GF-D8 (cell line): Measurements from ENCODE around the gene MAN2B1.
A peak's percentile ranks its signal among the peaks of the same experiment; 100 is the strongest.
"Not testable (repeated sequence)": the region's sequence is repeated elsewhere in the genome, so short reads cannot be mapped to it uniquely, and the experiment has no call there.

Source experiments
- DNase-seq: peaks from one replicate; lab custom pipeline; 2025; lab: John Stamatoyannopoulos, UW

The MAN2B1 gene

DNA sequence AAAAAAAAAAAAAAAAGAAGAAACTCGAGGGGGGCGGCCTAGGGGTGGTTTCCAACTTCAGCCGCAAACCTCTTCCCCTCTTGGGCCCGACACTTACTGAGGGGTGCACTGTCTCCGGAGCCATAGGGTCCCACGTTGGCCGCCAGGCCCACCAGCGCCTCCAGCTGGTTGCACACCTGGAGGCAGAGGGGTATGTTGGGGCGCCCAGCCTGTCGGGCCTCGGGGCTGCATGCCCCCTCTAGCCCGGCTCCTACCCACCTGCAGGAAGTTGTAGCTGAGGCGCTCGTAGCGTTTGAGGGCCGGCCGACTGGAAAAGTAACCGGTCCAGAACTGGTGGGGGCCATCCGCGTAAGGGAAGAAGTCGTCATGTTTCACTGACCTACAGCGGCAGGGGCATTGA is 8.6 kb downstream of the MAN2B1 start:
- no peak for DNase-seq

DNA sequence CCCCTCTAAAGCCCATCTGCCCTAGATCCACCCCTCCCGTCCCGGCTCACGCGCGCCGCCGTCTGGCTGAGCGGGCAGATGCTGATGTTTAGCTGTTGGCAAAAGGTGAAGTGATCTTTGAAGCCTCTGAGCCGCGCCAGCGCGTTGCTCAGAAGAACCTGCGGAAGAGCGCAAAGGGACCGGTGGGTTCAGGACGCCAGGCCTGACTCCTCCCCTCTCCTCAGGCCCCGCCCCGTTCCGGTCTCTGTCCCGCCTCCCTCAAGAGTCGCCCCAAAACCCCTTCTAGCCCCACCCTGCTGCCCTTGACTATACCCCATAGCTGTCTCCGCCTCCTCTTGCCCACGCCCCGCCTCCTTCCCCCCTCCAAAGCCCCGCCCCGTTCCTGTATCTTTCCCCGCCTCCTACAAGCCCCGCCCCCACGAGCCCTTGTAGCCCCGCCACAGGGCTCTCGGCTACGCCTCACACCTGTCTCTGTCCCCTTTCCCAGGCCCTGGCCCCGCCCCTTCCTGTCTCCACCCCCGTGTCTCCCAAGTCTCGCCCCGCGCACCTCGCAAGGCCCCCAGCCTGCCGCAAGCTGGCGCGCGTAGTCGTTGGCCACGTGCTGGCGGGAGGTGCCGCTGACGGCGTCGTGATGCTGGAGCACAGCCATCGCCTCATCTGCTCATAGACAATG is 9.5 kb downstream of the MAN2B1 start:
- DNase-seq, result no peak

DNA sequence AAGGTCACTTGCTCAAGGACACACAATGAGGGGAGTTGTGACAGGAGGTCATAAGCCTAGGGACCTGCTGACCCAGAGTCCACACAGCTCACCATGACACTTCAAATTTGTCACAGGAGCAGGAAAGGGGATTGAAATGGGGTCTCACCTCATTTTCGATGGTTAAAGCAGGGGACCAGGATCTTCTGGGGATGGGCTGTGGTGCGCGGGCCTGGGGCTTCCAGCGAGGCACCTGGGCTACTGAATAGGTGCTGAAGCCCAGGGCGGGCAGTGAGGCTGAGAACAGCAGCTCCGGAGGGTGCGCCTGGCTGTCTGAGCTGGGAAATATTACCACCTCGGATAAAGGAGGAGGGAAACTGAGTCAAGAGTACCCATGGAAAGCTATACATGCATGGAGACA is 11.0 kb downstream of the MAN2B1 start:
- no peak for DNase-seq

DNA sequence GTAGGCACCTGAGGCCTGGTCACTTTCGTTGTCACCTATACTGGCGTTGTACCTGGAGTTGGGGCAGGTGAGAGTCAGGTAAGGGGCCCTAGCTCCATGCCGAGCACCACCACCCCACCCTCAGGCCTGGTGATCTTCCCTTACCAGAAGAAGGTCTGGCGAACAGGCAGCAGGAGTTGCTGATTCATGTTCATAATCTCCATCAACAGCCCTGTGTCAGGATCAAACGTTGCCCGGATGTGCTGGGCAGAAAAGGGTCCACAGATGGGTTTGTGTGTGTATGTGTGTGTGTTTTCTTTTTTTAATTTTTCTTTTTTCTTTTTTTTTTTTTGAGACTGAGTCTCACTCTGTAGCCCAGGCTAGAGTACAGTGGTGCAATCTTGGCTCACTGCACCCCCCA is 14.3 kb downstream of the MAN2B1 start:
- DNase-seq, result no peak

DNA sequence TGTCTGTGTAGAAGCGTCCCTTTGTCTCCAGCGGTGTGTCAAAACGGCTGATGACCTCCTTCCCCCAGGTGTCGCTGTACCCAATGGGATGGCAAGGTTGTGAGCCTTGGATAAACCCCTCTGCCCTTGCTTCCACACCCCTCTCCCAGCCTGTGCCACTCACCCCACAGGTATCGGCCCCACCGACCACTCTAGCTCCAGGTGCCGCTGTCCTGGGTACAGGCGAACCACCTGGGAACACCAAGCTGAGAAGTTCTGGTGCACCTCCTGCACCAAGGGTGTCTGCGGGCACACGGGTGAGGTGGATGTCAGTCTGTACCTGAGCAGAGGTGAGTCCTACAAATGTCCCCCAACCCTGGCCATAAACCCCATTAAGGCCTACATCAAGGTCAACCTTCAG is 16.6 kb downstream of the MAN2B1 start:
- no peak for DNase-seq

DNA sequence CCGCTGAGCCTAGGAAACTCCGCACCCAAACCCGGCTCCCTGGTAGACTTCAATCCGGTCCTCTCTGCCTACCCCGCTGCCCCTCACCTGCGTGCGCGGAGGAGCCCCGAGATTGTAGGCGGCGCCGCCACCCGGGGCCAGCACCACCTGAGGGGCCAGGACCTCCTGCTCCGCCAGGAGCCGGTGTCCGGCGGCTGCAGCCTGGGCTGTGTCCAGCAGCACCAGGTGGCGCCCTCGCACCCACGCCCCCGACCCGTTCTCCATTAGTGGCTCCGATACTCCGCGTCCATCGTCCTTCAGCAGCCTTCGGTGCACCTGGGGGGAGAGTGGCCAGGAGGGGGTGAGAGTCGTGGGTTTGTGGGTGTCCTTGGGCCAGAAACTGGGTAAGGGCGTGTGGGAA is 18.5 kb downstream of the MAN2B1 start:
- DNase-seq, result no peak

DNA sequence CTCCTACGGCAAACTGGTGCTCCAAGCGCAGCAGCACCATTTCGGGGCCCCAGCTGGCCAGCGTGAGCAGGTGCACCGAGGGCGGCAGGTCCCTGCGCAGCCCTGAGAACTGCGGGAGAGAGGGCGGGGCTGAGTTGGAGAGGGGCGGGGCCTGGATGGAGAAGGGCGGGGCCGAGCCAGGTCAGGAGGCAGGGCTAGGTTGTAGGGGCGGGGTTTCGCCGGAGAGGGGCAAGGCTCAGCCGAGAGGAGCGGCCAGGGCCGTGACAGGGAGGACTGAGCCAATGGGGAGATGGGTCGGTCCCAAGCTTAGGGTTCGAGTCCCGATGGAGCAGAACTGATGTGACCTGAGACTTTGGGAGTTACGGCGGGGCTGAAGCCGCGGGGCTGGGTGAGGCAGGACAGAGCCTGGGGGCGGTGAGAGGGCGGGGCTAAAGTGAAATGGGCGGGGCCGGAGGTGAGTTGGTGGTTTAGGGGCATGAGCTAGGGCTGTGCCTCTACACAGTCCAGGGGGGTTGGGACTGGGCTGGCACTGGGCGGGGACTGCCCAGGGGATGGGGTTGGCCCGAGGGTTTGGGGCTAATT is 19.0 kb downstream of the MAN2B1 start:
- DNase-seq, result no peak

DNA sequence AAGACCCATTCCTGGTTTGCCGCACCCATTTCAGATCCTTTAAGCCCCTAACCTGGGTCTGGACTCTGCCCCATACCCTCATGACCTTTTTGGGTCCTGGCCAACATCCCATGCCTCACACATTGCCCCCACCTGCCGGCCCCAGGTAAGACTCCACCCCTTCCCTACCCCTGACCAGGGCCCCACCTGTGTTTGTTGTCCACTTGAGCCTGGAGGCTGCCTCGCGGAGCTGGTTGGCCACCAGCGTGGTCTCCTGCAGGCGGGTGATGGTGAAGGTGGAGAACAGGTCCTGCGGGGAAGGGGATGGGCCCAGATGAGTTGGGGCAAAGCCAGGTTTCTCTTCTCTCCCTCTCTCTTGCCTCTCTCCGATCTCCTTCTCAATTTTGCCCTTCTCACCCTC is 19.5 kb downstream of the MAN2B1 start:
- DNase-seq, result no peak

DNA sequence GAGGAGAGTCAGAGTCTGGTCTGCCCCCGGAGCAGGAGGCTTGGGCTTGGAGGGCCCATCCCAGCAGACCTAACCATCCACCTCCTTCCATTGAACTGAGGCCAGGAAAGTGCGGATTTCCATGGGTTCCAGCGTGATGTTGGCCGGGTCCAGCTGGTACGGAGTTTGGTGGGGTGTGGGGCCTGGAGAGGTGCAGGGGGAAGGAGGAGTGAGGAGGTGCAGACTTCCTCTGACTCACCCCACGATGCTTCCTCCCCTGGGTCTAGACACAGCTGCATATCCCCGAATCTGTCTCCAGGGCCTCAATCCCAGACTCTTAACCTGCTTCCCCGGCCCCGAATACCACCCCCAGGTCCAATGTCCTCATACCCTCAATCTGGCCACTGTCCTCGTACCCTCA is 20.0 kb downstream of the MAN2B1 start:
- DNase-seq, result no peak

DNA sequence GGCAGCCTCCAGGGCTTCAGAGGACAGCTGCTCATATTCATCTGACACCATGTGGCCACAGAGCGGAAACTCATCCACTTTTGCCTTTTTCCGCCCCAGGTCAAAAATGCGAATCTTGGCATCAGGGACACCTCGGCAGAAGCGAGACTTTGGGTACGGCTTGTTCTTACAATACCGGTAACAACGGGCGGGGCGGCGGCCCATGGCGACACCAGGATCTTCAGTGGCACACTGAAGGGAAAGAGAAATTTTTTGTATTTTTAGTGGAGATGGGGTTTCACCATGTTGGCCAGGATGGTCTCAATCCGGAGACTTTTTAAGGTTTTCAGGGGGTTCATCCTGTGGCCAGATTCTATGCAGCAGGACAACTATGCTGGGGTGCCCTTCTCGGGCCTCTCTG is 22.8 kb downstream of the MAN2B1 start:
- not testable (repeated sequence) for DNase-seq

DNA sequence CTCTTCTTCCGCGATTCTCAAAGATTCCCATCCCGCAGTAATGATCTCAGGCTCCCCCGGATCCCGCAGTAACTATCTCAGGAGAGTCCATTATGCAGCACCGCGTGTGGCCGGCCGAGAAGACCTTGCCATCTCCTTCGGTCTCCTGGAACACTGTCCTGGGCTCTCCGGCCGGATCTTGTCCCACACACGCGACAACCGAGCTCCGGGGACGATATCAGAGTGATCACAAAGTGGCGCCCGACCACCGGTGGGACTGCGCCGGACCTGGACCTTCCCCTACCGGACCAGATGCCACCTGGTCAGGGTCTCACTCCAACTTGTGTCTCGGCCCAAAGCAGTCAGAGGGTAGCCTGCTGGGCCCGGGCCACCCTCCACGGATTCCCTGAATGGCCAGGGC is 24.0 kb downstream of the MAN2B1 start:
- no peak for DNase-seq

DNA sequence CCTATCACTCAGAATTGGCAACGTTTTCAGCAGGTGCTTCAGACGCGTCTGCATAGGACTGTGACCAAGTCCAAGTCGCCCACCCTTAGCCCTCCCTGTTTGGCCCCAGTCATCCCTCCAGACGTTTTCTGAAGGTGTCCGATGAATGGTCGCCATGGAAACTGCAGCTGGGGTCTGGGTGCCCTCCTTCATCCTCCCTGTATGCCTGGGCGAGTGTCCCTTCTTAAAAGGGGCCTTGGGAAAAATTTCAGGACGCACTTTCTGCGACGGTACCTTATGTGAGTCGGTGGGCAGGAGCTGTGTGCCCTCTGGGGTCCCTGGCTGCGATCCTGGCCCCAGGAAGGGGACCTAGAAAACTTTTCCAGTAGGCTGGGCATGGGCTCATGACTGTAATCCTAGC is 25.1 kb downstream of the MAN2B1 start:
- no peak for DNase-seq

DNA sequence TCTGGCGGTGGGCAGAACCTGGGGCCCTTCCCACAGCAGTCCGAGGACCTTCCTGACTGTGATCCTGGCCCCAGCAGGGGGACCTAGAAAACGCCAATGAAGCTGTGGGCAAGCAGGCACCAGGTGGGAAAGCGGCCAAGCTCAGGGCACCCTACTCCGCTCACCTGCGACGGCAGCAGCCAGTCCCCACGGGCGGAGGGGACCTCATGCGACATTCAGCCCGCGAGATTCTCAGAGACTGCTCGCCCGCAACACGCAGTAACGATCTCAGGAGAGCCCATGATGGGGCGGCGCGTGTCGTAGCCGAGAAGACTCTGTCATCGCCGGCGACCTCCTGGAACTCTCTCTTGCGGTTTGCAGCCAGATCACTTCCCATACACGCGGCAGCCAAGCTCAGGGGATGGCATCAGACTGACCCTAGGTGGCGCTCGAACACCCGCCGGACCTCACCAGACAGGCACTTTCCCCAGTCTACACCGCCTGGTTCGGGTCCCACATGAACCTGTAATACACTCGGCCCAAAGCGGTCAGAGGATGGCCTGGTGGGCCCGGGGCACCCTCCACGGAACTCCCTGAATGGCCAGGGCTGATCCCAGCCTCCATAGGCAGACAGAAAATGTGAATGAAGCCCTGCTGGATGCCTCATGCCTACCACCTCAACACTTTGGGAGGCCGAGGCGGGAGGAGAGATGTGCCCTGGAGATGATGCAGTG is 26.5 kb downstream of the MAN2B1 start:
- peak; percentile 39 for DNase-seq

DNA sequence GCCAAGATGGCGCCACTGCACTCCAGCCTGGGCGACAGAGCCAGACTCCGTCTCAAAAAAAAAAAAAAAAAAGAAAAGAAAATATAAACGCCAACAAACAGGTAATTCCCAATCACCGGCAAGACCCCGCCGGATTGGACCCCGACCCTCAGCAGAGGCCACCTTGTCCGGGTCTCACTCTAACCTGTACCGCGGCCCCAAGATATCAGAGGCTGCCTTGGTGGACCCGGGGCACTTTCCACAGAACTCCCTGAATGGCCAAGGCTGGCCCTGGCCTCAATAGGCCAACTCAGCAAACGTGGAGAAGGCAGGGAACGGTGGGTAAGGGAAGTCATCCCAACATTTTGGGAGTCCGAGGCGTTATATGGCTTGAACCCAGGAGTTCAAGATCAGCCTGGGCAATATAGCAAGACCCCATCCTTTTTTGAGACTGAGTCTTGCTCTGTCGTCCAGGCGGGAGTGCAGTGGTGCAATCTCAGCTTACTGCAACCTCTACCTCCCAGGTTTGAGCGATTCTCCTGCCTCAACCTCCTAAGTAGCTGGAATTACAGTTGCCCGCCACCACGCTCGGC is 27.8 kb downstream of the MAN2B1 start:
- no peak for DNase-seq

DNA sequence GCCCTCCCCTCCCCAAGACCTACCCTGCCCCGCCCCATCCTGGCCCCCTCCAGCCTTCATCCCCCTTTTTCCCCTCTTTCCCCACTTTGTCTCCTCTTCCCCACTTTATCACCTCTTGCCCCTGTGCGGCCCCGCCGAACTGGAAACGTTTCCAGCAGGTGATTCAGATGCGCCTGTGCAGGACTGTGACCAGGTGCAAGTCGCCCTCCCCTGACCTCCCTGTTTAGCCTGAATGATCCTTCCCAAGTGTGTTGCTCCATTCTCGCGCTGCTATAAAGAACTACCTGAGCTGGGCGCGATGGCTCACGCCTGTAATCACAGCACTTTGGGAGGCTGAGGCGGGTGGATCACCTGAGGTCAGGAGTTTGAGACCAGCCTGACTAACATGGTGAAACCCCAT is 29.9 kb downstream of the MAN2B1 start:
- DNase-seq, result no peak

DNA sequence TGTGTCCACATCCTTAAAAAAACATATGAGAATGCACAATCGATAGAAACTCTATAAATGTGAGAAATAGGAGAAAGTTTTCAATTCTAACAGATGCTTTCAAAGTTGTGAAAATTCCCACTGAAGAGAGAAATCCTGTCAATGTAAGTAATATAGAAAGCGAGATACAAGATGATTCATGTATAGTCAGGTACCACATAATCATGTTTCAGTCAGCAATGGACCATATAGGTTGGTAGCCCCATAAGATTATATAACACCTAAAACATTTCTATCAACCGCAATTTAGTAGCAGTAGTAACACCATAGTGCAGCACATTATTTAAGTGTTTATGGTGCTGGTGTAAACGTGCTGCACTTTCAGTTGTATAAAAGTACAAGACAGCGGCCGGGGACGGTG is 37.3 kb downstream of the MAN2B1 start:
- no peak for DNase-seq

DNA sequence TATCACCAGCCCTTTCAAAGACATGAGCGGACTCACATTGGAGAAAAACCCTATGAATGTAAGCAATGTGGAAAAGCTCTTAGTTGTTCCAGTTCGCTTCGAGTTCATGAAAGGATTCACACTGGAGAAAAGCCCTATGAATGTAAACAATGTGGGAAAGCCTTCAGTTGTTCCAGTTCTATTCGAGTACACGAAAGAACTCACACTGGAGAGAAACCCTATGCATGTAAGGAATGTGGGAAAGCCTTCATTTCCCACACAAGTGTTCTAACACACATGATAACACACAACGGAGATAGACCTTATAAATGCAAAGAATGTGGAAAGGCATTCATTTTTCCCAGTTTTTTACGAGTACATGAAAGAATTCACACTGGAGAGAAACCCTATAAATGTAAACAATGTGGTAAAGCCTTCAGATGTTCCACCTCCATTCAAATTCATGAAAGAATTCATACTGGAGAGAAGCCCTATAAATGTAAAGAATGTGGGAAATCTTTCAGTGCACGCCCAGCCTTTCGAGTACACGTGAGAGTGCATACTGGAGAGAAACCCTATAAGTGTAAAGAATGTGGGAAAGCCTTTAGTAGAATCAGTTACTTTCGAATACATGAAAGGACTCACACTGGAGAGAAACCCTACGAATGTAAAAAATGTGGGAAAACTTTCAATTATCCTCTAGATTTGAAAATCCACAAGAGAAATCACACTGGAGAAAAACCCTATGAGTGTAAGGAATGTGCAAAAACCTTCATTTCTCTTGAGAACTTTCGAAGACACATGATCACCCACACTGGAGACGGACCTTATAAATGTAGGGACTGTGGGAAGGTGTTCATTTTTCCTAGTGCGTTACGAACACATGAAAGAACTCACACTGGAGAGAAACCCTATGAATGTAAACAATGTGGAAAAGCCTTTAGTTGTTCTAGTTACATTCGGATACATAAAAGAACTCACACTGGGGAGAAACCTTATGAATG is 38.2 kb downstream of the MAN2B1 start:
- no peak for DNase-seq

DNA sequence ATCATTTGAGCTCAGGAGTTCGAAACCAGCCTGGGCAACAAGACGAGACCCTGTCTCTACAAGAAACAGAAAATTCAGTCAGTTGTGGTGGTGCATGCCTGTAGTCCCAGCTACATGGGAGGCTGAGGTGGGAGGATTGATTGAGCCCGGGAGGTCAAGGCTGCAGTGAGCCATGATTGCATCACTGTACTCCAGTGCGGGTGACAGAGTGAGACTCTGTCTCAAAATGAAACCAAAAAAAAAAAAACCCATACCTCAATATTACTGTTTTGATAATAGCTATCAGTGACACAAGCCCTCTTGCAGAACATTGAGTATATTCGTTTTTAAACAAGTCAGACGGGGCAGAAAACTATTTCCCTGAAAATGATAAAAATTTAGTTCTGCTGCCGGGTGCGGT is 39.6 kb downstream of the MAN2B1 start:
- DNase-seq, result no peak

DNA sequence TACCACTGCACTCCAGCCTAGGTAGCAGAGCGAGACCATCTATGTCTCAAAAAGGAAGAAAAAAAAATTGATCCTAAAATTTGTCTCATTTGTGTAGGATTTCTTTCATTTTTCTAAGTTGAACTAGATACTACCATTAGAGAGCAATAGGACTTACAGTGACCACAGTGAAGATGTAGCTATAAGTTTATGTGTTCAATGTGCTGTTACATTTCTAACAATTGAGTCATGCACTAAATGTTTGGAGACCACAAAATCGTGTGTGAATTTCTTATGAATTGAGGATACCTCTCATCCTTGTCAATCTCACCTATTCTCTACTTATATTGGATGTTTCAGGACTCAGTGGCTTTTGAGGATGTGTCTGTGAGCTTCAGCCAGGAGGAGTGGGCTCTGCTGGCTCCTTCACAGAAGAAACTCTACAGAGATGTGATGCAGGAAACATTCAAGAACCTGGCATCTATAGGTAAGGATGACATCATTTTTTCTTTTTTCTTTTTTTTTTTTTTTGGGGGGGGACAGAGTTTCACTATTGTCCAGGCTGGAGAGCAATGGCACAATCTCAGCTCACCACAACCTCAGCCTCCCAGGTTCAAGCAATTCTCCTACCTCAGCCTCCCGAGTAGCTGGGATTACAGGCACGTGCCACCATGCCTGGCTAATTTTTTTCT is 43.0 kb downstream of the MAN2B1 start:
- DNase-seq, result no peak

DNA sequence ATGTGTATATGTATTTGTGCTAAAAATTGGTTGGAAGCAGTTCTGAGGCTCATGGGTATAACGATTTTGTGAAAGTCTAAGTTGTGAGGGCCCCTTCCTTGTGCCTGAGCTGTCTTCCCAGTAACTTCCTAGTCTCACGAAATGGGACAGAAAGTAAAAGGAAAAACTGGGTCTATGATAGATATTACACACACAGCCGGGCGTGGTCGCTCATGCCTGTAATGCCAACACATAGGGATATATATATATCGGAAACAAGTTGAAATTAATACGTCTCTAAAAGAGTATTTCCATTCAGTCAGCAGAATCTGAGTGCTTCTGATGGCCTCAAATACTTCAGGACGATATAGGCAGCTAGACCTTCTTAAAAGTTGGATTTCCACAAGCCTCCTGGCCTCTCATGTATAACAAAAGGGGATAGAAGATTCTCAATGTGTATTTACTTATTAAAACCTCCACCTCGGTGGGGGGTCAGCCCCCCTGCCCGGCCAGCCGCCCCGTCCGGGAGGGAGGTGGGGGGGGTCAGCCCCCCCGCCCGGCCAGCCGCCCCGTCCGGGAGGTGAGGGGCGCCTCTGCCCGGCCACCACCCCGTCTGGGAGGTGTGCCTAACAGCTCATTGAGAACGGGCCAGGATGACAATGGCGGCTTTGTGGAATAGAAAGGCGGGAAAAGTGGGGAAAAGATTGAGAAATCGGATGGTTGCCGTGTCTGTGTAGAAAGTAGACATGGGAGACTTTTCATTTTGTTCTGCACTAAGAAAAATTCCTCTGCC is 45.1 kb downstream of the MAN2B1 start:
- not testable (repeated sequence) for DNase-seq

DNA sequence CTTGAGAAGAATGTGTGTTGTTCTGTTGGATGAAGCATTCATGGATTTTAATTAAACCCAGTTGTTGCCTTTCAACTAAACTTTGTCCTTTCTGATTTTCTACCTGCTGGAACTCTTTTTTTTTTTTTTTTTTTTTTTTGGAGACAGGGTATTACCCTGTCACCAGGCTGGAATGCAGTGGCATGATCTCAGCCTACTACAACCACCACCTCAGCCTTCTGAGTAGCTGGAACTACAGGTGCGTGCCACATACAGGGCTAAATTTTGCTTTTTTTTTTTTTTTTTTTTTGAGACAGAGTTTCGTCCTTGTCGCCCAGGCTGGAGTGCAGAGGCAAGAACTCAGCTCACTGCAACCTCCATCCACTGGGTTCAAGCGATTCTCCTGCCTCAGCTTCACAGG is 48.9 kb downstream of the MAN2B1 start:
- DNase-seq, result no peak
